ENCODE results near the gene NPHS1.

- TF ChIP-seq MYC (IDR thresholded peaks at IDR 0.05; ENCODE audit: low read depth, low read length) = no peak
- no peak for TF ChIP-seq CTCF (IDR thresholded peaks at IDR 0.05; ENCODE audit: low read depth, low read length)
- no peak for TF ChIP-seq POLR2A (IDR thresholded peaks at IDR 0.05; ENCODE audit: extremely low read depth, insufficient read length)
Measured at GRCh38 chr19:35871611-35872010, 19.3 kb upstream of the NPHS1 start.

Data from NB4 (cell line).